Measurements from ENCODE around the gene BOD1L1. TPM values are rescaled to one million over a fixed set of nuclear protein-coding genes. Genes with fewer than 3 reads are reported as not detected.

BOD1L1 gene
- total RNA-seq = 100 to 1,000 TPM in 1 of 8 experiments, 10 to 100 TPM in 7; 32.6 to 157 (median 49.6) TPM

DNA sequence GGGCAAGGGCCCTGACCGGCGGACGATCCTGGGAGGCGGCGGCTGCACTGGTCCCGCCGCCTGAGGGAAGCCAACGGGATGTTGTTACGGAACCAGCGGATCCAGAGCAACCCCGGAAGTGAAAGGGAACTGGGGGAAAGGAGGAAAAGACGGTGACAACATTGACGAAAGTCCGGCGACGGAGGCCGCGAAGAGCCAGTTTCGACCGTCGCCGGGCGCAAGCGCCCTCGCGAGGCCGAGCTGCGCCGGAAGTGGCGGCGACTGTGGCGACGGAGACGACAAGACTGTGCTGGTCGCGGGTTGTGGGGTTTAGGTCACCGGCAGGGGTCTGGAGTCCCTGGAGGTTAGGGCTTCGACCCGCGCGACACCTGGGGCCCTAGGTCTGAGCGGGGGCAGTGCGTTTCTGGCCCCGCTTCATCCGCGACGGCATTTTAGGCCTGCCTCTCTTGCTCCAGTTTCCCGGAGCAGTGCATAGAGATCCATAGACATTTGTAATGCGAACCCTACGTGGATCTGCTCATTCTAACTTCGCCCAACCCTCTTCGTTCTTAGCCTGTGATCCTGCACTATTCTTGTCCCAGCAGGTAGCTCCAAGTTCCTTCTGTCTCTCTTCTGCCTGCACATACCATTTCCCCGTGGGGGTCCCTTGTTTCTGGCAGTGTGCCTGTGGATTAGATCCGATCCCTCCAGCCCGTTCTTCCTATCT lies at the start of gene BOD1L1:
Gene BOD1L1, minus strand, starts transcription at position 120 of the 706 bp plus-strand sequence. CDS start 138 bp downstream, outside the sequence.
- peak; percentile 89 to 94 (median 92) for ATAC-seq (replicated peaks in 6 of 8)
- in situ Hi-C loops (cut with MboI; ENCODE audit: low pct_unique_long_range_greater_than_20kb in 2 of 9, low sequenced_read_pairs in 9 of 9, unreplicated experiment in 9 of 9) = loop anchor here in 3 of 9 experiments (25.0 kb wide), 1 partner anchor 1385 kb away; the partner anchor contains the start of gene CPEB2 (in 3 of the 3)
- Histone ChIP-seq H3K27ac (peak within 1 kb of the TSS; percentile 89 to 95), H3K4me3 (peak within 1 kb of the TSS; percentile 55 to 96 (median 85)), H3K4me1 (replicated peaks in 1 of 2) (peaks cover 12 to 14% of the 10 kb centered on the region in 2 donors)
- WGBS, 10 experiments = 0 to 1% (median 0%) methylated on average over 1 to 31 of the region's 55 CpGs; no CpG with 5 or more reads in 4 of the 10 experiments

DNA sequence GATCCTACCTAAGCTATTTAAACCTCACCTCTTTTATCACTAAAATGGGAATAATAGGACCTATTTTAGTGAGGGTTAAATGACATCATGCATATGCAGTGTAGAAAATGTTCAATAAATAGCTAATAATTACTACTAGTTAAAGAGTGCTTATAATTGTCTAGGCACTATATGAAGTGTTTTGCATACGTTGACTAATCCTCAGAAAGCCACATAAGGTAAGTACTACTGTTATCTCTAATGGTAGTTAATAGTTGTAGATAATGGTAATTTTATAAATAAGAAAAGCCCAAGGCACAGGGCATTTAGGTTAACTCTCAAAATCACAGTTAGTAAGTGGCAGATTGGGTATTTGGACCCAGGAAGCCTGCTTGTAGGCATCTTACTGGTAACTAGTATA lies 47.4 kb upstream of the BOD1L1 start:
- no peaks in the 10 kb centered on the region for H3K4me1 ChIP-seq (replicated peaks in 1 of 2)
- H3K27ac ChIP-seq = no peak overlapping the region
- in situ Hi-C loops (cut with MboI; ENCODE audit: low pct_unique_long_range_greater_than_20kb in 2 of 9, low sequenced_read_pairs in 9 of 9, unreplicated experiment in 9 of 9) = loop anchor here in 1 of 9 experiments (25.0 kb wide), 1 partner anchor 1787 kb away; the partner anchor contains the start of gene CC2D2A
- no peak overlapping the region for H3K4me3 ChIP-seq
- ATAC-seq (replicated peaks in 6 of 8) = no peak
- WGBS, 10 experiments = 13 to 100% (median 75%) methylated on average over 1 of the region's 1 CpG; no CpG with 5 or more reads in 4 of the 10 experiments

DNA sequence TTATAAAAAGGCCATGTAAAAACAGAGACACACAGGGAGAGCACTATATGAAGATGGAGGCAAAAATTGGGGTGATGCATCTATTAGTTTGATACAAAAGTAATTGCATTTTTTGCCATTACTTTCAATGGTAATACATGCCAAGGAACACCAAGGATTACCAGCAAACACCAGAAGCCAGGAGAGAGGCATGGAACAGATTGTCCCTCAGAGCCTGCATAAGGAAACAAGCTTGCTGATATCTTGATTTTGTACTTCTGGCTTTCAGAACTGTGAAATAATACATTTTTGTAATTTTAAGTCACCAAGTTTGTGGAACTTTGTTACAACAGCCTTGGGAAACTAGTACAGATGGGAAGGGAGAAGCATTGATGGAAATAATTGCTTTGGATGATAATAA lies 45.6 kb upstream of the BOD1L1 start:
- no peak for ATAC-seq (replicated peaks in 6 of 8)
- H3K4me1 ChIP-seq (replicated peaks in 1 of 2) = no peaks in the 10 kb centered on the region
- in situ Hi-C loops (cut with MboI; ENCODE audit: low pct_unique_long_range_greater_than_20kb in 2 of 9, low sequenced_read_pairs in 9 of 9, unreplicated experiment in 9 of 9) = loop anchor here in 1 of 9 experiments (25.0 kb wide), 1 partner anchor 1789 kb away; the partner anchor contains the start of gene CC2D2A
- no peak overlapping the region for H3K27ac ChIP-seq
- no peak overlapping the region for H3K4me3 ChIP-seq

DNA sequence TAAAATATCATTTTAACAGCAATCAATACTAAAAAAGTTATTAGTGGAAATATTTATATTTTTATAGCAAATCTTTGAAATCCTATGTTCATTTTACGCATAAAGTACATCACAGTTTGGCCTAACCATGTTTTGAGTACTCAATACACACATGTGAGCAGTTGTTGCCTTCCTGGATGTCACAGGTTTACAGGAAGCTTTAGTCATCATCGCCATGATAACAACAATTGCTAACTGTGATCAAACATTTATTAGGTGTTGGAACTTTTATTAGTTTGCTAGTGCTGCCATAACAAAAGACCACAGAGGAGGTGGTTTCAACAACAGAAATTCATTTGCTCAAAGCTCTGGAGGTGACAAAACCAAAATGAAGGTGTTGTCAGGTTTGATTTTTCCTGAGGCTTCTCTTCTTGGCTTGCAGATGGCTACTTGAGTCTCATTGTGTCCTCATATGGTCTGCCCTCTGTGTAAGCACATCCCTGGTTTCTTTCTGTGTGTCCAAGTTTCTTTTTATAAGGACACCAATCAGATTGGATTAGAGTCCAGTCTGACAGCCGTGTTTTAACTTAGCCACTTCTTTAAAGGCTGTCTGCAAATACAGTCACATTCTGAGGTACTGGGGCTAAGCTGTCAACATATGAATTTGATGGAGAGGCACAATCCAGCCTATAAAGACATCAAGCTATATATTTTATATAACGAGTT lies 43.1 kb upstream of the BOD1L1 start:
- H3K4me3 ChIP-seq = no peak overlapping the region
- in situ Hi-C loops (cut with MboI; ENCODE audit: low pct_unique_long_range_greater_than_20kb in 2 of 9, low sequenced_read_pairs in 9 of 9, unreplicated experiment in 9 of 9) = loop anchor here in 1 of 9 experiments (25.0 kb wide), 1 partner anchor 1792 kb away; the partner anchor contains the start of gene CC2D2A
- 20 to 100% (median 56%) methylated on average over 1 to 4 of the region's 4 CpGs for WGBS, 10 experiments
- ATAC-seq (replicated peaks in 6 of 8) = no peak
- no peaks in the 10 kb centered on the region for H3K4me1 ChIP-seq (replicated peaks in 1 of 2)
- H3K27ac ChIP-seq = no peak overlapping the region

DNA sequence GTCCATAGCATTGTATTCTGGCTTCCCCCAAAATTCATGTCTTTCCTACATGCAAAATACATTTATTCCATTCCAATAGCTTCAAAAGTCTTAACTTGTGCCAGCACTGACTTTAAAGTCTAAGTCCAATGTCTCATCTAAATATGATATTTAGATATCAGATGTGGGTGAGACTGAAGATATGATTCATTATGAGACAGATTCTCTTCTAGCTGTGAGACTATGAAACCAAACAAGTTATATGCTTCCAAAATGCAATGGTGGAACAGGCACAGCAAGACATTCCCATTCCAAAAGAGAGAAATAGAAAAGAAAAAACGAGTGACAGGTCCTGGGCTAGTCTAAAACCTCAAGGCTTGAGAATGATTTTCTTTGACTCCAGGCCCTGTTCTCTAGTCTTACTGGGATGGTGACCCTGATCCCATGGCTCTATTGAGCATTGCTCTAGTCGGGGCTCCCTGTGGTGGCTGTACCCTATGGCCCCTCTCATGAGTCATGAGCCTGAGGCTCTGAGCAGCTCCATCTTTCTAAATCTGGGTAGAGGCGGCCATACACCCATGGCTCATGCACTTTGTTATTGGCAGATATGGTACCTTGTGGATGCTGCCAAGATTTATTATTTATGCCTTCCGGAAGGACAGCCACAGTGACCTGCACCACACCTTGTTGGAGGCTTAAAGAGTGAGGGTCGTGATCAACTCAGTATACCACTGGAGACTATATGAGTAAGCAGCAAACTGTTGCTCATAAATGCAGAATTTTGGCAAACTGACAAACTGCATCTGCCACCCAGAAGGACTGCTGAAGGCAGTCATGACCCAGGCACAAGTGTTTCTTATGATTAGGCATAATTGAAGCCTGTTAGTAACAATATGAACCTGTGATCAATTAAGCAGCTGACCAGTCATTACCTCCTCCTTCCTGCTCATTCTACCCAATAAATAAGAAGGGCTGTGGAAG lies 38.5 kb upstream of the BOD1L1 start:
- no peak overlapping the region for H3K27ac ChIP-seq
- 8 to 68% (median 40%) methylated on average over 2 to 5 of the region's 5 CpGs; no CpG with 5 or more reads in 3 of the 10 experiments for WGBS, 10 experiments
- H3K4me1 ChIP-seq (replicated peaks in 1 of 2) = no peaks in the 10 kb centered on the region
- H3K4me3 ChIP-seq = no peak overlapping the region
- no peak for ATAC-seq (replicated peaks in 6 of 8)
- in situ Hi-C loops (cut with MboI; ENCODE audit: low pct_unique_long_range_greater_than_20kb in 2 of 9, low sequenced_read_pairs in 9 of 9, unreplicated experiment in 9 of 9) = loop anchor here in 1 of 9 experiments (25.0 kb wide), 1 partner anchor 1796 kb away; the partner anchor contains the start of gene CC2D2A

DNA sequence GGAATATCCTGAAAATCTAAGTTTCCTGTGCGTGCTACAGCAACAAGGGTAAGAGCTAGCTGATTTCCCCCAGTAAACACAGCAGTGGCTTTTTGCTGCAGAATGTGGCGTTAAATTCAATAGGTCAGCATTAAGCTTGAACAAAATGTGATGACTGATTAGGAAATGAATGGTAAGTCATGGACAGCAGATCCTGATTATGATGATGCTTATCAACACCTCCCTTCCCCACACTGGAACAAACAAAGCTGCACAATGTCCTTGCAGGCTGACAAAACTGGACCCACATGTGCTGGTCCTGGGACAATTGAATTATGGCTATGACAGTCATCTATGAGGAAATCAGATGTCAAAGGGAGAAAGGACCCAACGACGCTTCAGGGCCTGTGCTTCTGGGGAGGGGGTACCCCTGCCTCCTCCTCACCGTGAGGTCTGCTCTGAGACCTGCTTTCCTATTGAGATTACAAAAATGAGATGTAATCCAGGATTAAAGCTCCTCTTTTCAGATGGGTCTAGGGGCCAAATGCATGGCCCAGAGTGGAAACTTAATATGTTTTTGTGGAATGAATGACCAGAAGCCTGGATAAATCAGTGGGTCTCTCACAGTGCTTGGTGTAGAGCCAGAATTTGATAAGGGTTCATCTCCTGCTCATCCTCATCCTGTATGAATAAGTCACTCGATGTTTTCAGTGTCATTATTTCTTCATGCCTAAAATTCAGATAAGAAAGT lies 32.0 kb upstream of the BOD1L1 start:
- H3K27ac ChIP-seq = no peak overlapping the region
- no peak overlapping the region for H3K4me3 ChIP-seq
- H3K4me1 ChIP-seq (replicated peaks in 1 of 2) = peaks cover 0 to 4% of the 10 kb centered on the region in 2 donors
- WGBS, 10 experiments = 33 to 100% (median 88%) methylated on average over 1 to 4 of the region's 6 CpGs; no CpG with 5 or more reads in 2 of the 10 experiments
- in situ Hi-C loops (cut with MboI; ENCODE audit: low pct_unique_long_range_greater_than_20kb in 2 of 9, low sequenced_read_pairs in 9 of 9, unreplicated experiment in 9 of 9) = loop anchor here in 1 of 9 experiments (25.0 kb wide), 1 partner anchor 1803 kb away; the partner anchor contains the start of gene CC2D2A
- no peak for ATAC-seq (replicated peaks in 6 of 8)

DNA sequence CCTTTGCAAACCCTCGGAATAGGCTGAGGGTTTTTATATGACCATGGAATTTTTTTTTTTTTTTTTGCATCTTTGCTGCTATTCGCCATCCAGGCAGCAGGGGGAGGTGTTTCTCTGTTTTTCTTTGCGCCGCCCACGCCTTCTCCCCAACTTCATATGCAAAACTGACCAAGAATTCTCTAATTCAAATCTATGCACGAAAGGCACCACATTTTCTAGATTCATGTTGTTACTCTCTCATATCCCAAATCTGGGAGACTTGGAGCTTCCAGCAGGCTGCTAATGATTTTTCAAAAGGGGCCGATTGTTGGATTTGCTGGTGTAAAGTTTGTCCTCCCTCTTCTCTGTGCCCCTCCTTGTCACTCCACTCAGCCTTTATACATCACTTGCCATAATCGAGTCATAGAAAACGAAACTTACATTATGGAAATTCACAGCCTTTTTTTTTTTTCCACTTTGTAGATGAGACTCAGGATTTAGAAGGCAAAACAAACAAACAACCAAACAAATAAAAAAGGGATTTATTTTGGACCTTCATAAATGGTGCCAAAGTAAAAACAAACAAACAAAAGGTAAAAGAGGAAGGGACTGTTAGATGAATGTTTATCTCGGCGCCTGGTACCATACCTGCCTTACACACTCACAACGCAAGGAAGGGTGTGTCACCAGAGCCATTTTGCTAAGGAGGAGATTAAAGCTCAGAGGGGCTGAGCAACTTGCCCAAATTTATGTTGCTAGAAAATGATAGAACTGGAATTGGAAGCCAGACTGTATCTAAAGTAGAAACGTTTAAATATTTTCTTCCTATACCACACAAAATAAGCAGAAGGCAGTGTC lies 29.3 kb upstream of the BOD1L1 start:
- in situ Hi-C loops (cut with MboI; ENCODE audit: low pct_unique_long_range_greater_than_20kb in 2 of 9, low sequenced_read_pairs in 9 of 9, unreplicated experiment in 9 of 9) = loop anchor here in 1 of 9 experiments (25.0 kb wide), 1 partner anchor 1806 kb away; the partner anchor contains the start of gene CC2D2A
- Histone ChIP-seq H3K4me3 (peak overlapping the region; percentile 3 to 16 (median 13)), H3K27ac (no peak overlapping the region), H3K4me1 (replicated peaks in 1 of 2) (peaks cover 0 to 8% of the 10 kb centered on the region in 2 donors)
- 0 to 42% (median 19%) methylated on average over 4 to 13 of the region's 13 CpGs for WGBS, 10 experiments
- peak in 2 of 8 experiments; percentile 25 to 47 for ATAC-seq (replicated peaks in 6 of 8)

DNA sequence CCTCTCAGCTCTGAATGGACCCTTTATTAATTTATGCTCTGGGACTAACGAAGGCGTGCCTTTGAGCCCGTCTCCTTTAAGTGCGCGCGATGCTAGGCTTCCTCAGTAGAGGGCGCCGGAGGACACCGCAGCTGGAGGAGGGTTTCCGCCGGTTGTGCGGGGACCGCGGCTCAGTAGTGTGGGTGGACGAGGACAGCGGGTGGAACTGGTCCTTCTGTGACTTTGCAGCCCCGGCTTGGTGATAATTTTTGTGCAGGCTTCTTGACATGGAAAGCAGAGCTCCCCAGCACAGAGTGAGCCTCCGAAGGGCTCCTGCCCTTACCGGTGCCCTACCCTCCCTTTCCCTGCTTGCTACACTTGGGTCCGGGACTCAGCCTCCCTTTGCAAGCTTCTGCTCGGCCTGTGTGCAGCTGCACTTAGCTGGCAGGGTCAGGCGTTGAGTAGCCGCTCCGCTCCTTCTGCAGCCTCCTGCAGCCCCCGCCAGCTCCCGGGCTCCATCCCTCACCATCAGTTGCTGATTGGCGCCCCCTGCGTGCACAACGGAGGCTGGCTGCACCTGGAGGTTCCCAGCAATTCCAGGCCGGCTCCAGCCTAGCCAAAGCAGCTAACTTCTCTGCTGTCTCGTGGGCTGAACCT lies 26.8 kb upstream of the BOD1L1 start:
- in situ Hi-C loops (cut with MboI; ENCODE audit: low pct_unique_long_range_greater_than_20kb in 2 of 9, low sequenced_read_pairs in 9 of 9, unreplicated experiment in 9 of 9) = loop anchor here in 1 of 9 experiments (25.0 kb wide), 1 partner anchor 1808 kb away; the partner anchor contains the start of gene CC2D2A
- peak overlapping the region; percentile 75 to 78 for H3K27ac ChIP-seq
- peaks cover 0 to 8% of the 10 kb centered on the region in 2 donors for H3K4me1 ChIP-seq (replicated peaks in 1 of 2)
- ATAC-seq (replicated peaks in 6 of 8) = peak; percentile 91 to 96 (median 95)
- 0 to 26% (median 1%) methylated on average over 2 to 19 of the region's 31 CpGs; no CpG with 5 or more reads in 3 of the 10 experiments for WGBS, 10 experiments
- H3K4me3 ChIP-seq = peak overlapping the region; percentile 41 to 51 (median 48)

DNA sequence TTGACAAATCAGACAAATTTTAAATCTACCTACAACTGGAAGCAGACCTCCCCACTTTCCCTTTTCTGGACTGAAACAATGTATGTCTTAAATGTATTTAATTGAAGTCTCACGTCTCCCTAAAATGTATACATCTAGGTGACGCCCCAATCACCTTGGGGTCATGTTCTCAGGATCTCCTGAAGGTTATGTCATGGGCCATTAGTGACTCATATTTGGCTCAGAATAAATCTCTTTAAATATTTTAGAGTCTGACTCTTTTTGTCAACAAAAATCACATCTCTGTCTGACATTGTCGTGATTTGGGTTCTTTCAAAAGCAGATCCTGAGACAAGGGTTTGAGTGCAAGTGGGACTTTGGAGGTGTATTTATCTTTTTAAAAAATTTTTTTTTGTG lies 26.2 kb upstream of the BOD1L1 start:
- peak overlapping the region in 4 of 5 donors; percentile 41 to 51 (median 45) for H3K4me3 ChIP-seq

DNA sequence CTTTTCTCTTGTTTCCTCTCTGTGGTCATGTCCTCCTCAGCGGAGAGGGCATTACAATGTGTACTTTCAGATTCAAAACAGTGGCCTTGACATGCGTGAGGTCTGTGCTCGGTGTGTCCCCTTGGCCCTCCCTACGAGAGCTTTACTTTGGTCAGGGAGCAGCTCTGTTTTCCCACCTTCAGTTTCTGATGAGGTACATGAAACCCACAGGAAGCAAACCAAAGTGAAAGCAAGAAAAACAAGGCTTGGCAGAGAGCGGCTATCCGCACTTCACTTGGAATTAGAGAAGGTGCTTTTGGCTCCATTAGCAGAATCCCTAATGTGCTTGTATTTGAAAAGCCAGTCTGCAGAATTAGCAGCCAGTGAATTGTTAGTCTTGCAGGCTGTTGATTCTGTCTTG lies 19.5 kb upstream of the BOD1L1 start:
- ATAC-seq (replicated peaks in 6 of 8) = peak in 3 of 8 experiments; percentile 18 to 30 (median 25)
- in situ Hi-C loops (cut with MboI; ENCODE audit: low pct_unique_long_range_greater_than_20kb in 2 of 9, low sequenced_read_pairs in 9 of 9, unreplicated experiment in 9 of 9) = loop anchor here in 4 of 9 experiments (10.0 to 25.0 kb wide), 2 partner anchors 1358 to 1365 kb away; partner anchors contain the start of gene CPEB2 (in 4 of the 4)
- 12 to 69% (median 23%) methylated on average over 1 to 6 of the region's 6 CpGs; no CpG with 5 or more reads in 1 of the 10 experiments for WGBS, 10 experiments
- Histone ChIP-seq H3K4me3 (no peak overlapping the region), H3K27ac (peak overlapping the region in 1 of 2 donors; percentile 61), H3K4me1 (replicated peaks in 1 of 2) (peaks cover 8 to 10% of the 10 kb centered on the region in 2 donors)

More for the DNA sequence above, 26.2 kb upstream of the BOD1L1 start:
- peak overlapping the region in 1 of 2 donors; percentile 15 for H3K27ac ChIP-seq
- H3K4me1 ChIP-seq (replicated peaks in 1 of 2) = peaks cover 0 to 8% of the 10 kb centered on the region in 2 donors
- in situ Hi-C loops (cut with MboI; ENCODE audit: low pct_unique_long_range_greater_than_20kb in 2 of 9, low sequenced_read_pairs in 9 of 9, unreplicated experiment in 9 of 9) = loop anchor here in 1 of 9 experiments (25.0 kb wide), 1 partner anchor 1809 kb away; the partner anchor contains the start of gene CC2D2A
- 0 to 100% (median 62%) methylated on average over 1 to 3 of the region's 3 CpGs; no CpG with 5 or more reads in 2 of the 10 experiments for WGBS, 10 experiments
- ATAC-seq (replicated peaks in 6 of 8) = no peak
